Kidney (tissue), 14 donors: Measurements from ENCODE around the gene HDAC10. TPM values are rescaled to one million over a fixed set of nuclear protein-coding genes. Genes with fewer than 3 reads are reported as not detected.
A peak's percentile ranks its signal among the peaks of the same experiment; 100 is the strongest.

Experiments
- DNase-seq, 5 donors: peaks; one replicate each; pipeline ENCODE4 v3.0.0-alpha.2; 2013 to 2020
- FAIRE-seq: peaks from 2 replicates; lab custom pipeline; 2012; peaks lifted over from hg19 to GRCh38; lab: Jason Lieb, UNC
- H3K27ac ChIP-seq, 2 donors: one replicate each; pipeline ENCODE4 v1.7.0; 2013; ENCODE audit warnings: low read depth in 2 of 2, low read length in 2 of 2, inconsistent platforms in 1 of 2
- H3K27me3 ChIP-seq: one replicate; pipeline ENCODE4 v1.7.1; 2013; ENCODE audit warnings: low read length, inconsistent platforms; ENCODE audit not compliant: control insufficient read depth, insufficient read depth
- H3K36me3 ChIP-seq, 3 donors: one replicate each; pipeline versions ENCODE4 v1.7.0 to v1.7.1; 2013; ENCODE audit warnings: low read length in 3 of 3, control low read depth in 1 of 3, inconsistent platforms in 1 of 3; ENCODE audit not compliant: insufficient read depth in 3 of 3, control insufficient read depth in 2 of 3
- H3K4me1 ChIP-seq, 3 donors: one replicate each; pipeline versions ENCODE4 v1.7.0 to v1.7.1; 2013; ENCODE audit warnings: low read length in 3 of 3, inconsistent platforms in 1 of 3, low read depth in 1 of 3; ENCODE audit not compliant: control insufficient read depth in 2 of 3, insufficient read depth in 2 of 3
- H3K4me3 ChIP-seq, 3 donors: one replicate each; pipeline versions ENCODE4 v1.7.0 to v1.8.1; 2013; ENCODE audit warnings: low read length in 3 of 3, control low read depth in 1 of 3, inconsistent platforms in 1 of 3
- H3K9ac ChIP-seq, 3 donors: one replicate each; pipeline versions ENCODE4 v1.7.0 to v1.7.1; 2013; ENCODE audit warnings: low read length in 3 of 3, control low read depth in 1 of 3, inconsistent platforms in 1 of 3
- H3K9me3 ChIP-seq, 3 donors: one replicate each; pipeline versions ENCODE4 v1.7.0 to v1.7.1; 2013; ENCODE audit warnings: low read length in 3 of 3, control low read depth in 1 of 3, inconsistent platforms in 1 of 3; ENCODE audit not compliant: control insufficient read depth in 2 of 3, insufficient read depth in 1 of 3
- CTCF ChIP-seq: IDR thresholded peaks from 3 replicates; pipeline ENCODE4 v1.5.1; 2012; ENCODE audit warnings: mild to moderate bottlenecking, moderate library complexity, borderline replicate concordance; ENCODE audit not compliant: insufficient read depth; ENCODE audit errors: extremely low read depth
- intact Hi-C: fragments of 100-400 bp; cut with DNase I; formaldehyde crosslinking; loops from one replicate; pipeline ENCODE4 v1.11.1; 2022
- polyA plus RNA-seq: library from polyadenylated mRNA; stranded (reverse); fragments of 350-450 nt; fragmentation: Illumina TruSeq; extraction: RNeasy Lipid Tissue Mini Kit (QIAGEN cat#74804); gene quantifications from one replicate; pipeline ENCODE4 v1.2.3, GENCODE V29; 2014; ENCODE audit warnings: low read depth, low replicate concordance; ENCODE audit not compliant: insufficient read depth
- total RNA-seq: library from RNA; stranded (reverse); fragmentation: NEBNext Ultra II Directional; extraction: Animal tissue kit (Norgen Biotek cat#: 25700); gene quantifications from one replicate; pipeline ENCODE4 v1.2.1, GENCODE V29; 2021
- donor health status: control.
- donor health status: control.
- donor health status: control.
- donor health status: control.
- donor health status: control.
- donor health status: DM: yes; HTN: yes; CAD: no.
- donor health status: Normal renal cell carcinoma (clear cell type).

HDAC10 gene
- total and polyA plus RNA-seq, 2 donors from 2014 or later, result 20.4 to 43.8 TPM

- no peak overlapping the region for H3K4me3 ChIP-seq
- no peak for DNase-seq
- peaks cover 8 to 35% (median 12%) of the 10 kb centered on the region in 3 donors for H3K36me3 ChIP-seq
These were observed 42.6 kb downstream of the HDAC10 start for GRCh38 chr22:50208430-50208938.

GRCh38 chr22:50207383-50208140 lies 43.5 kb downstream of the HDAC10 start:
- Histone ChIP-seq H3K9ac (no peak overlapping the region), H3K4me1 (peaks cover 0 to 19% (median 8%) of the 10 kb centered on the region in 3 donors), H3K4me3 (no peak overlapping the region), H3K9me3 (no peaks in the 10 kb centered on the region), H3K27ac (no peak overlapping the region), H3K36me3 (peaks cover 4 to 30% (median 13%) of the 10 kb centered on the region in 3 donors), H3K27me3 (no peaks in the 10 kb centered on the region)
- TF ChIP-seq CTCF, result no peak
- intact Hi-C loops, result no loop called here
- FAIRE-seq (no peak), DNase-seq (peak in 2 of 5 donors; percentile 48 to 72)

More at GRCh38 chr22:50208430-50208938, 42.6 kb downstream of the HDAC10 start:
- Histone ChIP-seq H3K27me3 (no peaks in the 10 kb centered on the region), H3K9ac (no peak overlapping the region), H3K9me3 (no peaks in the 10 kb centered on the region), H3K27ac (no peak overlapping the region), H3K4me1 (peaks cover 0 to 9% (median 8%) of the 10 kb centered on the region in 3 donors)
- no peak for TF ChIP-seq CTCF
- intact Hi-C loops, result no loop called here
- no peak for FAIRE-seq

- DNase-seq, result peak; percentile 58 to 82 (median 66)
- TF ChIP-seq CTCF, result peak; percentile 7
- no peak overlapping the region for H3K27ac ChIP-seq
- intact Hi-C loops, result no loop called here
- H3K4me3 ChIP-seq, result no peak overlapping the region
- H3K36me3 ChIP-seq, result peaks cover 2 to 23% (median 12%) of the 10 kb centered on the region in 3 donors
- no peak for FAIRE-seq
- no peak overlapping the region for H3K9ac ChIP-seq
- no peaks in the 10 kb centered on the region for H3K27me3 ChIP-seq
- no peaks in the 10 kb centered on the region for H3K9me3 ChIP-seq
- H3K4me1 ChIP-seq, result peaks cover 0 to 24% (median 15%) of the 10 kb centered on the region in 3 donors
These were observed 44.5 kb downstream of the HDAC10 start for GRCh38 chr22:50206599-50206998.
